Measurements from ENCODE around the gene FAM151A. TPM values are rescaled to one million over a fixed set of nuclear protein-coding genes. Genes with fewer than 3 reads are reported as not detected.
"Not testable (repeated sequence)": the region's sequence is repeated elsewhere in the genome, so short reads cannot be mapped to it uniquely, and the experiment has no call there.

Gene FAM151A
- total RNA-seq, 1 donor from 2014 or later: not detected

- not testable (repeated sequence) for DNase-seq (ENCODE audit: low spot score)
Measured at GRCh38 chr1:54636461-54637446, 13.4 kb upstream of the FAM151A start.

GRCh38 chr1:54635804-54636203 lies 12.5 kb upstream of the FAM151A start:
- not testable (repeated sequence) for DNase-seq (ENCODE audit: low spot score)

GRCh38 chr1:54627196-54627595 lies 3.9 kb upstream of the FAM151A start:
- no peak for DNase-seq (ENCODE audit: low spot score)

- DNase-seq (ENCODE audit: low spot score): no peak
Measured at GRCh38 chr1:54624466-54625464, 1.4 kb upstream of the FAM151A start.

GRCh38 chr1:54619749-54620148 lies 3.6 kb downstream of the FAM151A start:
- DNase-seq (ENCODE audit: low spot score): no peak

- DNase-seq (ENCODE audit: low spot score): no peak
Measured at GRCh38 chr1:54615531-54616279, 7.6 kb downstream of the FAM151A start.

GRCh38 chr1:54614563-54614962 lies 8.8 kb downstream of the FAM151A start:
- no peak for DNase-seq (ENCODE audit: low spot score)

GRCh38 chr1:54614024-54614423 lies 9.3 kb downstream of the FAM151A start:
- DNase-seq (ENCODE audit: low spot score): no peak

GRCh38 chr1:54611621-54612020 lies 11.7 kb downstream of the FAM151A start:
- no peak for DNase-seq (ENCODE audit: low spot score)

- no peak for DNase-seq (ENCODE audit: low spot score)
Measured at GRCh38 chr1:54610601-54611580, 12.4 kb downstream of the FAM151A start.

- DNase-seq (ENCODE audit: low spot score): no peak
Measured at GRCh38 chr1:54610048-54610447, 13.3 kb downstream of the FAM151A start.

- no peak for DNase-seq (ENCODE audit: low spot score)
Measured at GRCh38 chr1:54609301-54609921, 13.9 kb downstream of the FAM151A start.

- DNase-seq (ENCODE audit: low spot score): no peak
Measured at GRCh38 chr1:54608566-54609230, 14.6 kb downstream of the FAM151A start.

GRCh38 chr1:54607821-54608565 lies 15.3 kb downstream of the FAM151A start:
- DNase-seq (ENCODE audit: low spot score): no peak

- DNase-seq (ENCODE audit: low spot score): no peak
Measured at GRCh38 chr1:54606990-54607325, 16.4 kb downstream of the FAM151A start.

- no peak for DNase-seq (ENCODE audit: low spot score)
Measured at GRCh38 chr1:54606096-54606989, 17.0 kb downstream of the FAM151A start.

GRCh38 chr1:54604572-54605370 lies 18.6 kb downstream of the FAM151A start:
- DNase-seq (ENCODE audit: low spot score): no peak

Data from mucosa of gallbladder (tissue), 1 donor.